HPDE6-E6E7 (cell line): Measurements from ENCODE around the gene XPNPEP2.

Experiments
- DNase-seq: peaks from one replicate; pipeline ENCODE4 v3.0.0; 2011; ENCODE audit warnings: missing footprints; ENCODE audit errors: extremely low spot score

Gene XPNPEP2, protein sequence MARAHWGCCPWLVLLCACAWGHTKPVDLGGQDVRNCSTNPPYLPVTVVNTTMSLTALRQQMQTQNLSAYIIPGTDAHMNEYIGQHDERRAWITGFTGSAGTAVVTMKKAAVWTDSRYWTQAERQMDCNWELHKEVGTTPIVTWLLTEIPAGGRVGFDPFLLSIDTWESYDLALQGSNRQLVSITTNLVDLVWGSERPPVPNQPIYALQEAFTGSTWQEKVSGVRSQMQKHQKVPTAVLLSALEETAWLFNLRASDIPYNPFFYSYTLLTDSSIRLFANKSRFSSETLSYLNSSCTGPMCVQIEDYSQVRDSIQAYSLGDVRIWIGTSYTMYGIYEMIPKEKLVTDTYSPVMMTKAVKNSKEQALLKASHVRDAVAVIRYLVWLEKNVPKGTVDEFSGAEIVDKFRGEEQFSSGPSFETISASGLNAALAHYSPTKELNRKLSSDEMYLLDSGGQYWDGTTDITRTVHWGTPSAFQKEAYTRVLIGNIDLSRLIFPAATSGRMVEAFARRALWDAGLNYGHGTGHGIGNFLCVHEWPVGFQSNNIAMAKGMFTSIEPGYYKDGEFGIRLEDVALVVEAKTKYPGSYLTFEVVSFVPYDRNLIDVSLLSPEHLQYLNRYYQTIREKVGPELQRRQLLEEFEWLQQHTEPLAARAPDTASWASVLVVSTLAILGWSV

DNA sequence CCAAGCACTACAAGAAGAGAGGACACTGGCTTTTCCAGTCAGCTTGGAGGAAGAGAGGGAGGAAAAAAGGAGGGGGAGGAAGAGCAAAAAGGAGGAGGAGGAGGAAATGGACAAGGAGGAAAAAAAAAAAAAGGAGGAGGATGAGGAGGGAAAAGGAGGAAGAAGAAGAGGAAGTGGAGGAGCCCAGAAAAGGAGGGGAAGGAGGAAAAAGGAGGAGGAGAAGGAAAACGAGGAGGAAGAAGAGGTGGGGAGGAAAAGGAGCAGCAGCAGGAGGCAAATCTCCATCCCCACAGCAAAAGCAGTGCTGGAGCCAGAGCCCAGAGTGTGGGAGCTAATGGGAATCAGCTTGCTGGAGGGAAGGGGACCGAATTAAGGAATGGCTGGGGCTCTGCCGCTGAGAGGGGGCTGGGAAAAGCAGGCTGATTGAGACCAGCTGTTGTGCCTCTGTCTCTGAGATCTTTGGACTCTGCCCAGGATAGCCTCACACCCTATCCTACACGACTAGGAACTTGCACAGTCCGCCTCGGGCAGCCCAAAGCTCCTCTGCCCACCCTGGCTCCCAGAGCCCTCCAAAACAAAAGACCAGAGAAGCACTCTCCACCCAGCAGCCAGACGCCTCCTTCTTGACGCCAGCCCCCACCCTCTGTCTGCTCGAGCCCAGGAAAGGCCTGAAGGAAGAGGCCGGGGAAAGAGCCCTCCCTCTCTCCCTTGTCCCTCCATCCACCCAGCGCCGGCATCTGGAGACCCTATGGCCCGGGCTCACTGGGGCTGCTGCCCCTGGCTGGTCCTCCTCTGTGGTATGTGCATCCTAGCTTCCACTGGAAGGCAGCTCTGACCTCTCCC is at the start of gene XPNPEP2:
Gene XPNPEP2 (plus strand): TSS at position 514 of the 843 bp plus-strand sequence. CDS start 235 bp downstream, at position 749.
- no peak for DNase-seq

DNA sequence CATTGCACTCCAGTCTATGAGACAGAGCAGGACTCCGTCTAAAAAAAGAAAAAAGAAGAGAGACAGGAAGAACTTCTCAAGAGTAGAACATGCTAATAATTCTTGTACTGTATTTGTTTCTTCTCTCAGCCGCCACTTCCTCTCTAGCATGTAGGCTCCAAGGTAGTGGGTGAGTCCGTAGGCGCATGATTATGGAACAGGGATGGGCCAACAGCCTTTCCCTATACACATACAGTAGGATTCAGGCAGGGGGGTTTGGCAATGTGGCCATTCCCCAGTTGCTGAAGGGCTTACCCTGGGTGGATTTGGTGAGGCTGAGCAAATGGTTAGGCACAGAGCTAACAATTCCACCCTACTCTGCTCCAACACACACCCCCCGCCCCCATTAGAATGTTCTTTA is 49.0 kb upstream of the XPNPEP2 start:
- no peak for DNase-seq

DNA sequence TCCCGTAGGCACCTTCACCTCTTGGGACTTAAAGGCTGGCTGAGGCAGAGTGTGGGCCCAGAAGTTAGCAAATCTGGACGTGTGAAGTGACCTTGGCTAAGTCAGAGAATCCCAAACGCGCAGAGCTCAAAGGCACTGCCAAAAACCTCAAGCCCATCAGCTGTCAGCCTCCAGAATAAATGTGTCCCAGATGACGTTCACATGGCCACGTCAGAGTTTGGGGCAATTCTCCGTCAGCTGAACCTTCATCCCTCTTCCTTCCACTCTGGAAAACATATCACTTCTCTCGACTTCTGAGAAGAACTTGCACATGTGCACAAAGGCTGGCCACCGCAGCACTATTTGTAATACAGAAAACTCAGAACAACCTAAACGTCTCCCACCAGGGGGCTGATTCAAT is 48.3 kb upstream of the XPNPEP2 start:
- DNase-seq, result no peak

DNA sequence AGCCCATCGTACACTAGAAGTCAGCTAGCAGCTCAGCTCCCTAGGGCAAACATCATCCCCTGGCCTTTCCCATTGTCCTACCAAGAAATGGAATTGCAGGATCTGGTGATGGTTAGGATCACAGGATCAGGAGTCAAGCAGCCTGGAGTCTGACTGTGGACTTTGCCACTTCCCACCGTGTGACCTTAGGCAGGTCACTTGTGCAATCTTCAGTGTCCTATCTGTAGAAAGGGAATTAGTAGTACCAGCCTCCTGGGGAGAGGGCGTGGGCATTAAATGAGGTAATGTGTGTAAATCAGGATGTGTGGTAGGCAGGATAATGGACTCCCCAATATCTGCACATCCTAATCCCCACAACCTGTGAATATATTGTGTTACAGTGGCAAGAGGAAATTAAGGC is 45.4 kb upstream of the XPNPEP2 start:
- no peak for DNase-seq

DNA sequence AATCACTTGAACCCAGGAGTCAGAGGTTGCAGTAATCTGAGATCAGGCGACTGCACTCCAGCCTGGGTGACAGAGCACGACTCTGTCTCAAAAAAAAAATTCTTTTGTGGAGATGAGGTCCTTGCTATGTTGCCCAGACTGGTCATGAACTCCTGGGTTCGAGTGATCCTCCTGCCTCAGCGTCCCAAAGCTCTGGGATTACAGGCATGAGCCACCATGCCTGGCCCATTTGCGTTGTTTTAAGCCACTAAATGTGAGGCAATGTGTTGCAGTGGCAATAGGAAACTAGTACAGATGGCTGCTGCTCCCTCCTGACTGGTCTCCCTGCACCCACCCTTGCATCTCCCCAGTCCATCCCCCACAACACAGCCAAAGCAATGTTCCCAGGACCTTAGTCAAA is 44.0 kb upstream of the XPNPEP2 start:
- DNase-seq, result no peak

DNA sequence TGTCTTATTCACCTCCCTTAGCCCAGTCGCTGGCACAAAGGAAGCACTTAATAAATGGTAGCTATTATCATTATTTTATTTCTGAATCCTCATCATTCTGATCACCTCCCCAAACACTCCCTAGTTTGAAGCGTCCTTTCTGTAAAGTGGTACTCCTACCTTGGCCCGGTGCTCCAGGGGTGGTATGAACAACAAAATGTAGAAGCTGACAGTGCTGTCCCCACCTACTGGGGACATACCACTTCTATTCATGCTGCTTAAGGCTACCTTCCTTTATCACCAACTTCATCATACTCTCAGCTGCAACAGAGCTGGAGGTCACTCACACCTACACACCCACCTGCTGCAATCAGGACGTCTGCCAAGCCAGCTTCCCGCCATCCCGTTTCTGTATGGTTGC is 43.2 kb upstream of the XPNPEP2 start:
- no peak for DNase-seq

DNA sequence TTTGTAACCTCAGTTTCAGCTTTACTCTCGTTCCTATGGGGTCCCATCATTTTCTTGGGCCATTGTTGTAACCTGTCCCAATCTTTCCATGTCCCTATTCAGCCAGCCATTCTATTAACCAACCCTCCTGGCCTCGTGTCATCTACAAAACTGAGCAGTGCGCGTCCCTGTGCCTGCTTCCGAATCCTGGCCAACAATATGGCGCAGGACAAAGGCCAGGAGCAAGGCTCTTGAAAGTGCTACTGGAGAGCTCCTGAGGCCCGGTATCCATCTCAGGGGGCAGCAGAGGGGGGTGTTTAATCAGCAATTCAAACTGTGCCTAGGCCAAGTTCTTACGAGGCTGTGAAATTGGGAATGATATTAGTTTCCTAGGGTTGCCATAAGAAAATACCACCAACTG is 42.8 kb upstream of the XPNPEP2 start:
- no peak for DNase-seq

DNA sequence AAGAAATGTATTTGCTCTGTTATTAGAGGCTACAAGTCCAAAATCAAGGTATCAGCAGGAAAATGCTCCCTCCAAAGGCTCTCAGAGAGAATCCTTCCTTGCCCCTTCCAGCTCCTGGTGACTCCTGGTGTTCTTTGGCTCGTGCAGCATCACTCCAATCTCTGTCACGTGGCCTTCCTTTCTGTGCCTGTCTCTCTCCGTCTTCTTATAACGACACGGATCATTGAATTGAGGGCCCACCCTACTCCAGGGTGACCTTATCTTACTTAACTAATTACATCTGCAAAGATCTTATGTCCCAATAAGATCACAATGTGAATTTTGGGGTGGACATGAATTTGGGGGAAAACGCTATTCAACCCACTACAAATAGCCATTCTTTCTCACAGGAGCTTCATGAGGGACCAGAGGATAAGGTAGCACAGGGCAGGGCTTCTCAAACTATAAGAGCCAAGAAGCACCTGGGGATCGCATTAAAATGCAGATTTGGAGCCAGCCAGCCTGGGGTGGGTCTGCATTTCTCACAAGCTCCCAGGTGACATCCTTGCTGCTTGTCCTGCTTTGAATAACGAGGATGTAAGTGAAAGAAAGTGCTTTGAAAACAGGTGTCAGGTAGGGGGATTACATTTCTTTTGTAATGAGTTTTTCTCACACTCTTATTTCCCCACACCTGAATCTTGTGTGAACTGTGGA is 42.2 kb upstream of the XPNPEP2 start:
- DNase-seq, result no peak

DNA sequence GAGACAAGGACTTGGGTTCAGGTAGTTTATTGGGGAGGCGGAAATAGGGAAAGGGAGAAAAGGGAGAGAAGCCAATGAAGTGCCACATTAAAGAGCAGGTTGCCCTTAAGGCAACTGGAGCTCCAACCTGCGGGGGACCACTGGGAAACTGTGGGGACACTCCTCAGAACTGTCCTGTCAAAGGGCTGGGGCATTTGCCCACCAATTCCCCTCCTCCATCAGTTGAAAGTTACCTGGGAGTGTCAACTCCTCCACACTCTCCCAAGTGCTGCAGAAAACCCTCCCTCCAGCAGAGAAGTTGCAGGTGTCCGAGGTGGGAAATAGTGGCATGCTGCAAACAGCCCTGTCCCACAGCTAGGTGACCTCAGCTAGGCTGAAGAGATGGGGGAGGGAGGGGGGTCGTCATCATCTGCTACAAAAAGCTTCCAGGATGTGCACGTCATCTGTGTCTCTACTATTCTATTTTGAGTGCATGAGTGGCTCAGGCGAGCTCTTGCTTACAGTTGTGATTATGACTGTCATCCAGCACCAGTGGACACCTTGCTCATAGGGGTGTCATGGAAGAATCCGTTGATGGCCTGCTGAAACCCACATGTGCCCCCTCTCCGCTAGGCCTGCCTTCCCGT is 41.5 kb upstream of the XPNPEP2 start:
- DNase-seq, result no peak

DNA sequence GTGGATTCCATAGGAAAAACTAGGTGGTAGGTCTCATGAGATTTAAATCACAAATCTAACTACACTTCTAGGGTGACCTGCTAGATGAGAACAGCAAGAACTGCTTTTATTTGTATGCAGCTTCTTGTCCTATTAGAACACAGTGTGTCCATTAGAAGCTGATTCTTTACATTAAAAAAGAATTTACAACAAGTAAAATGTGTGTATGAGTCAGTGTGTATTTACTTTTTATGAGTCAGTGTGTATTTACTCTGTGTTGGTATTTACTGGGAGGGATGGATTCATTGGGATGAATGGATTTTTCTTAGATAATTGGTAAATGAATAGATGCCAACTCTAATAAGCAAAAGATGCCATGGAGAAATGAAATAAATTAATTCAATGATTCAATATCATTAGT is 40.6 kb upstream of the XPNPEP2 start:
- no peak for DNase-seq

DNA sequence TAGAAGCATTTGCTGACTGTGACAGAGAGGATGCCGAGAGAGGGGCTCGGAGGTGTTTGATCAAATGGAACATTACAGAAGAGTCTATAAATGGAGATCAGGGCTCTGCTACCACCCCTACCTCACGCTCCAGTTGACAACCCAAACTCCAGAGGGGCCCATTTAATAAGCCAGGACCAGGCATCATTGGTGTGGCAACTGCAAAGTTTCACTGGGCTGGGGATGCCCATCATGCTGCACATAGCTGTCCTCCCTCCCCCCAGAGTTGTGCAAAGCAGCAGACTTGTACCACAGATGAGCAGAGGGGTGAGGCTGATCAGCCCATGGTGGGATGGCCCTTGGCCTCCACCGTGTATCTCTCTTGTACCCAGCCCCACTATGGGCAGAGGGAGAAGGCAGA is 38.2 kb upstream of the XPNPEP2 start:
- no peak for DNase-seq

DNA sequence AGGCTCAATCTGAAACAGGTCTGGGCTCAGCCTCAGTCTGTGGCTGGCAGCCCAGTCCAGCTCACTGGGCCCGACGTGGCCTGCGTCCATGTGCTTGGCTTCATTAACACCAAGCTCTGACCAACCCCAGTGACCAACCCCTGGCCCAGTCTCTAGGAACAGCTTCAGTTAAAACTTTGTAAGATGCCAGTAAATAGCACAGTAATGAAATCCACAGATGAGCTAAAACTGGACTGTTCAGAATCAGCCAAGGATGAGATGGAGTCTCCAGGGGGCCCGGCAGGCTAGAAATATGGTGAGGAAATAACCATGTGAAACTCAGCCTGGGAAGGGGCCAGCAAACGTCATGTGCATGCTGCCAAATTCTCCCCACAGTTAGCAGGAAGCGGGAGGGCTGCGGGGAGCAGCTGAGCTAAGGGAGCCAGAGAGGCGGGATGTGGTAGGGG is 37.1 kb upstream of the XPNPEP2 start:
- no peak for DNase-seq

DNA sequence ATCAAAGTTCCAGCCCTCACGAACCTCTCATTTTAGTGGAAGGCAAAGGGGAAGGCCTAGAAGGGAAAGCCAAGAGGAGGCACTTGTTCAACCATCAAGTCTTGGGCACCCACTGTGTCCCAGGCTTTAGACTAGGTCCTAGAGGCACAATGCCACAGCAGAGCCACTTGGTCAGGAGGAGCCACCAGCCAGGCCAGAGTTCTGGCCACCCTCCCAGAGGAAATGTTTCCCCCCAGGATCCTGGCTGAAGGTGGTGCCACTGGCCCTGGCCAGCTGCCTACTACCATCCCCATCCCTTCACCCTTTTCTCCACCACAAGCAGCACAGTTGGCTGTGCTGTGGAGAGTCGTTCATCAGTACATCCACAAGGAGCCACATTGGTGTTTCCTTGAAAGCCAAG is 34.3 kb upstream of the XPNPEP2 start:
- DNase-seq, result no peak

DNA sequence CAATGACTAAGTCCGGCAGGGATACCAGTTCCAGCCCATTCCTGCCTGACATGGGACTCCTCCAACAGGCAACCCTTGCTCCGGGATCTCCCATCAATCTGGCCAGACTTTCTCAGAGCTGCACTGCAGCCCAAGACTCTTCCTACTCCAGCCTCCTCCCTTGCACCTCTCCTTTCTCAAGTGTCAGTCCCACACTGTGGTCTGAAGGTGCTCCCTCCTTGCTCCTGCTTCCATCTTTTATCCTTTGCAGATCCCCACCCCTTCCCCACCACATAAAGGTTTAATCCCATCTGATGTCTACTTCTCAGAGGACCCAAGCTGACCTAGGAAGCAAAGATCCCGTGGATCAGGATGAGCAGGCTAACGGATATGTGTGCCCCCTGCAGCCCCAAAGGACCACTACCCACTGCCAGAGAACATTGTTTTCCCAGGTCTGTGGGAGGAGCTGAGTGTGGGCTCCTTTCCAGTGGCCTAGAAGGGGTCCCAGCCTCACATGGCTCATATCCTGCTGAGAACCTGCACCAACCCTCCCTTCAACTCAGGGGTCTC is 33.3 kb upstream of the XPNPEP2 start:
- no peak for DNase-seq

DNA sequence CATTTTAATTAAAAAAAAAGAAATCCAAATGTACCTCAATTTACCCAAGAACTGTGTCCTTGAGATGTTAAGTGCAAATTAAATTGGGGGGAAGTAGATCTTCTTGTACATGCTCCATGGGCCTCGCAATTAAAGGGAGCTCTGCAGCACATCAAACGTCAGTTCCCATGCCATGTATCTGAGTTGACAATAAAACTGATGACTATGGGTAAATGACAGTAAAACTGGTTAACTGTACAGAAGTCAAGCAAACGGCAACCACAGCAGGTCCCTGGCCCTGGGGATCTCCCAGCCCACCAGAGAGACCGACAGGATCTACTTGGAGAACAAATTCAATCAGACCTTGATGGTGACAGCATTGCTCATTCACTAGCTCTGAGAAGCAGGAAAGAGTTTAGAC is 32.8 kb upstream of the XPNPEP2 start:
- no peak for DNase-seq

DNA sequence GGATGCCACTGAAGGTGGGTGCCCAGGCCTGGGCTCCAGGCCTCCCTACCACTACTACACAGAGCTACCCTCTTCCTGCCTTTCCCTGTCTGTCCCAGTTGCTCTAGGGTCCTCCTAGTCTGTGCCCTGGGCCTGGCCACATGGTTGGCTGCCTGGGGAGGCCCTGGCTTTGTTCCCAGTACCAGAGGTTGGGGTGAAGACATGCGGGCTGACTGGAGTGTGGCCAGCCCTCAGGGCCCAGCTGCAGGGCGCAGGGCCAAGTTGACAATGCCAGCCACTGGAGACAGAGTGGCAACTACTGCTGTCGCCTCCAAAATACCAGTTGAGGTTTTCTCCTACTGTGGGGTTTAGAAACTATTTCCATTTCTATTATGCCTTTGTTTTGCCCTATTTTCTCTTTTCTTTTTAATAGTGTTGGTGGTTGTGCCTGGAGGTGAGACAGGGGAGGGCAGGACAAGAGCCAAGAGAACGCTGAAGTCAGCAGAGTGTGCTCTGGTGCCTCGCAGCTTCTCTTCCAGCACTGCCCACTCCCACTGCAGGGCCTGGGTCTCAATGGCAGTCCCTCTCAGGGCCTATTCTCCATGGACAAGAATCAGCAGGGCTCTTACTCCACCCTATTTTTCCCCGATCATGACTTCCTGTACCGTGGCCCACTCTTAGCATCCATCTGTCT is 32.2 kb upstream of the XPNPEP2 start:
- DNase-seq, result no peak

DNA sequence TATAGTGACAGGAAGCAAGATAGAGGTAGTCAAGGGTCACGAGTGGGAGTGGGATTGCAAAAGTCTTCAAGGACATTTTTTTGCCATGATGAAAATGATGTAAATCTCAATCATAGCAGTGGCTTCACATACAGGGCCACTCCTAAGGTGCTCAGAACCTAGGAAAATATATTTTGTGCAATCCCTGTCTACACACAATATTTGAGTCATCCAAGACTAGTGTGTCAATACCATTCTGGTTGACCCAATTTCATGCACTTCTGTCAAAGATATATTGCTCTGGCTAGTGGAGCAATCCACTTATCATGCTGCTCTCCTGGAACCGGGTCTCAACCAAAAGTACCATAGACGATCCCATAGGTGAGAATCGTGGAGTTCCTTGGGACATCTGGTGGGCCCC is 24.2 kb upstream of the XPNPEP2 start:
- no peak for DNase-seq

DNA sequence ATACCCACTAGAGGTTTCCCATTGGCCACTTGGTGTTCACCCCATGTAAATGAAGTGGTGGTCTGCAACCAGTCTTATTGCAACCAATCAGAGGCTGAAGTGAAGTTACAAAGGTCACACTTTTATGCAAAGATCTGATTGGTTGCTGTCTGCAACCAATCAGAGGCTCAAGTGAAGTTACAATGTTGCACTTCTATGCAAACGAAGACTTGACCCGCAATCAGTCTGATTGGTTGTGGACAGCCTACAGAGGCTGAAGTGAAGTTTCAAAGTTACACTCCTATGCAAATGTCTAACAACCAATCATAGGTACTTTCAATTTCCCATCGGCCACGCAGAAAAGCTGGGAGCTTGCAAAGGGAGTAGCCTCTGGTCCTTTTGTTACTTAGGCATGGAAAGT is 22.3 kb upstream of the XPNPEP2 start:
- no peak for DNase-seq

DNA sequence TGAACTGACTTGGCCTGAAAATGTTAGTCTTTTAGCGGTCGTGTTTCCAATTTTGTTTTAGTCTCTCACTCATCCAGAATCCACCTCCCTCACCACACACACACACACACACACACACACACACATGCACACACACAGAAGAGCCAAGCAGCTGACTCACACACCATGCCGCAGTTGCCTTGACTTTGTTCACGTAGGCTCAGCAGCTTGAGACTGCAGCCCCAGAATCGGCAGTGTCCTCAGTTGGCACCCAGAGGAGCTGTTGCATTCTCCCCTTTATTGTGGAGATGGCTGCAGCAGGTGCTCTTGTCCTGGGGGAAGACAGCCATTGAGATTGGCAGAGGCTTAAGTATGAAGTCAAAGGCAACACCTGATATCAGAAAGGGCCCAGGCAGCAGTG is 20.9 kb upstream of the XPNPEP2 start:
- DNase-seq, result peak; percentile 35

DNA sequence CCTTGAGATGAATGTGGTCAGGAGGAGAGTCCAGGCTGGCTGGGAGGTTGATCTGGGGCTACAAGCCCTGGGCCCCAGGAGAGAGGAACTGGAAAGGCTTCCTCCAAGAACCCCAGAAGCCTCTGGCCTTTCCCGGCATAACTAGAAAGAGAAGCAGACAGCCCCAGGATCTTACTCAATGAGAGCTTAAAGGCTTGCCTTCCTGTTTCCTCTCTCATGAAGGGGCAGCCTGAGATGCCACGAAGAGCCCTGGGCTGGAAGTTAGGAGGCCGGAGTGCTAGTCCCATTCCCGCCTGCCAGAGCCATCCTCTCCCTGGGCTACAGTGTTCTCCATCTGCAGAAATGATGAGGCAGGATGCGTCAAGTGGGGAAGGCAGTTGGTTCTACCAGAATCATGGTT is 20.1 kb upstream of the XPNPEP2 start:
- DNase-seq, result no peak

DNA sequence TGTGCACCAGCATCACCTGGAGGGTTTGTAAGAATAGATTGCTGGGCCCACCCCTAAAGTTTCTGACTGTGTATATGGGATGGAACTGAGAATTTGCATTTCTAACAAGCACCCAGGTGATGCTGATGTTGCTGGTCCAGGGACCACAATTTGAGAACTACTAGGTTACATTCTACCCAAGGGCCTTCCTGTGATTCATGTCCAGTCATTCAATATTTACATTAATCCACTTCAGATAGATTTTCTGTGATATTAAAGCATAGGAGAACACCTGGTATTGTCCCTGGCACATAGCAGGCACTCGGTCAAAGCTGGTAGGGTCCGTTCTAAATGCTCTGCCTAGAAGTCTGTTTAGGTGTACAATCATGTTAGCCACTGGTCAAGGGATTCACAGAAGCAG is 19.5 kb upstream of the XPNPEP2 start:
- DNase-seq, result no peak
